GM19351 (cell line): ENCODE results near the gene ZNF746.

ENCODE experiments used
- ATAC-seq: cut with Tn5 transposase; IDR thresholded peaks from one replicate; pipeline ENCODE4 v1.9.1; 2021; ENCODE audit warnings: mild to moderate bottlenecking, moderate library complexity; ENCODE audit not compliant: unreplicated experiment

The ZNF746 gene

GRCh38 chr7:149430192-149430591 is 67.4 kb downstream of the ZNF746 start:
- ATAC-seq: no peak

DNA sequence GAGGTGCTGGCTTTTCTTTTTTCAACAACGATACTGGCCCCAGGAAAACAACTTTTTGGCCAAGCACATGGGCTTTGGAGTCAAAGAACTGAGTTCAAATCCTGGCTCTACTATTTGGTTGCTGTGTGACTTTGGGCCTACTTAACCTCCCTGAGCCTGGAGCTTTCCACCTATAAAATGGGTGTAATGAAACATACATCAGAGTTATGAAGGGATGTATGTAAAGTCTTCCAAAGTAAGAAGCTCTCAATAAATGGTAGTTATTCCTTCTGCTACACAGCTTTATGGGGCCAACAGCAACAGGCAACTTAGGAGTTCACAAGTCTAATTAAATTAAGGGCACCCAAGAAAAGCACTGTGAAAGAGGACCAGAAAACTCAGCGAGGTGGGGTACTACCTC is 69.7 kb downstream of the ZNF746 start:
- no peak for ATAC-seq

DNA sequence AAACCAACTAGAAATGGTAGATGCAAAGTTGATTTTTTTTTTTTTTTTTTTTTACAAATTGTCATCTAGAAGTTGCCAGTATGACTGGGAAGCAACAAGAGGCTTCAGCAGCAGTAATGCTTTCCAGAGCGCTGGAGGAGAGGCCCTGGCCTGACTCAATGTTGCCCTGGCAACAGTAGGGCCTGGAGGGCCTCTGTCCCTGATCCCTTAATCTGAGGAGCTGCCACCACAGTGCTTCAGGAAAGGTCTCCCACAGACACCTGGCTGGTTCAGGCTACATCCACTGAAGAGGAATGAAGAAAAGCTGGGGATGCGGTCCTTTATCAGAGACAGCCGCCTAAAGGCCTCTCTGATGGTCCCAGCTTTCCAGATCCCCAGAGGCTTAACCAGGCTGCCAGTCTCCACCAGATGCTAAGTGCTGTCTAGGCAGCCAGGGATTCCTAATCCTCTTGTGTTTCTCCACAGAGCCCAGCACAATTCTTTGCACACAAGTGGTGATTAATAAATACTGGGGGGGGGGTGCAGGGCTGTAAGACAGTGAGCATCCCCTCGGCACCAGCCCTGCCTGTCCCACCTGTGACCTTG is 70.4 kb downstream of the ZNF746 start:
- no peak for ATAC-seq

DNA sequence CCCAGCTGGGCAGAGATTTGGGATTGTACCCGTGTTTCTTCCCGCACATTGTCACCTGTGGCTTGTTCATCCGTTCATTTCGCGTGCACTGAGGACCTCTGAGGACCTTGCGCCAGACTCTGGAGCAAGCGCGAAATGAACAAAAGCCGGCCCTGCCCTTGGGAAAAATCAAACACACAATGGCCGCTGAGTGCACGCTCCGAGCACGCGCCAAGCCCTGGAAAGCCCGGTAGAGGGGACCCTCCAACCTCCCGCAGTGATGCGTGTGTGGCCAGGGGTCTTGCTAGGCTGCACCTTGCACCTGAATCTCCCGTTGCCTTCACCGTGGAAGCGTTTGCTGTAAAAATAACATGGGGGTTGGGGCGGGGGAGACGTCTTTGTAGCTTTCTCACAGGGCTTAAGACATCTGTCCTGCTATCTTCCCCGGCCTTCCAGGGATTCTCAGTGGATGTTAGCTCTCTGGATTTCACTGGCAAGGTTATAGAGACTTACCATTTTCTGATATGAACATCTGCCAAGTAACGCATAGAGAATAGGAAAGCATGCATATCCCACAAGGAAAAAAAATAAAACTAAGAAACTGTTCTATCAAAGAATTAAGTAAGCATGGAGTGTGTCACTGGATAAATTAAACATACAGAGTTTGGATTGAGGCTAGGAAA is 74.0 kb downstream of the ZNF746 start:
- no peak for ATAC-seq

GRCh38 chr7:149422914-149423301 is 74.7 kb downstream of the ZNF746 start:
- ATAC-seq: no peak
